Neutrophil (primary cell): ENCODE data around the gene PAPOLG.

Experiments used
- H3K27ac ChIP-seq: fragments of 200-600 bp; sonication (generic); 2 replicates; pipeline ENCODE4 v1.5.1; 2016; ENCODE audit warnings: mild to moderate bottlenecking, moderate library complexity
- H3K27me3 ChIP-seq: fragments of 200-600 bp; sonication (generic); 2 replicates; pipeline ENCODE4 v1.6.0; 2016; ENCODE audit warnings: mild to moderate bottlenecking
- H3K36me3 ChIP-seq: fragments of 200-600 bp; sonication (generic); 2 replicates; pipeline ENCODE4 v1.5.1; 2017
- H3K4me1 ChIP-seq, 2 experiments: fragments of 200-600 bp in 1 of 2; sonication (generic) in 1 of 2; 1 replicate in 1 of 2; 2 replicates in 1 of 2; pipeline versions ENCODE4 v1.5.1 to v1.6.1; 2013 to 2016; ENCODE audit warnings: low read depth in 1 of 2, low read length in 1 of 2, mild to moderate bottlenecking in 1 of 2, moderate library complexity in 1 of 2; ENCODE audit not compliant: control insufficient read depth in 1 of 2, insufficient read depth in 1 of 2
- H3K4me3 ChIP-seq, 2 experiments: fragments of 200-600 bp in 1 of 2; sonication (generic) in 1 of 2; 1 replicate in 1 of 2; 2 replicates in 1 of 2; pipeline ENCODE4 v1.5.1; 2013 to 2016; ENCODE audit warnings: low read depth in 1 of 2, low read length in 1 of 2, mild to moderate bottlenecking in 1 of 2, moderate library complexity in 1 of 2
- H3K9me3 ChIP-seq: fragments of 200-600 bp; sonication (generic); 2 replicates; pipeline ENCODE4 v1.5.1; 2016
- TF ChIP-seq, protein P1 (sequence below): fragments of 200-600 bp; sonication (generic); IDR thresholded peaks from 2 replicates; pipeline ENCODE4 v1.5.1; 2016; ENCODE audit warnings: antibody characterized with exemption

PAPOLG gene

GRCh38 chr2:60775048-60775639 is 19.1 kb downstream of the PAPOLG start:
- H3K36me3 ChIP-seq, result peaks cover 83% of the 10 kb centered on the region
- no peaks in the 10 kb centered on the region for H3K4me1 ChIP-seq
- H3K27me3 ChIP-seq, result no peaks in the 10 kb centered on the region
- H3K4me3 ChIP-seq, result no peak overlapping the region
- H3K27ac ChIP-seq, result no peak overlapping the region
- H3K9me3 ChIP-seq, result no peaks in the 10 kb centered on the region
- TF ChIP-seq, protein P1, sequence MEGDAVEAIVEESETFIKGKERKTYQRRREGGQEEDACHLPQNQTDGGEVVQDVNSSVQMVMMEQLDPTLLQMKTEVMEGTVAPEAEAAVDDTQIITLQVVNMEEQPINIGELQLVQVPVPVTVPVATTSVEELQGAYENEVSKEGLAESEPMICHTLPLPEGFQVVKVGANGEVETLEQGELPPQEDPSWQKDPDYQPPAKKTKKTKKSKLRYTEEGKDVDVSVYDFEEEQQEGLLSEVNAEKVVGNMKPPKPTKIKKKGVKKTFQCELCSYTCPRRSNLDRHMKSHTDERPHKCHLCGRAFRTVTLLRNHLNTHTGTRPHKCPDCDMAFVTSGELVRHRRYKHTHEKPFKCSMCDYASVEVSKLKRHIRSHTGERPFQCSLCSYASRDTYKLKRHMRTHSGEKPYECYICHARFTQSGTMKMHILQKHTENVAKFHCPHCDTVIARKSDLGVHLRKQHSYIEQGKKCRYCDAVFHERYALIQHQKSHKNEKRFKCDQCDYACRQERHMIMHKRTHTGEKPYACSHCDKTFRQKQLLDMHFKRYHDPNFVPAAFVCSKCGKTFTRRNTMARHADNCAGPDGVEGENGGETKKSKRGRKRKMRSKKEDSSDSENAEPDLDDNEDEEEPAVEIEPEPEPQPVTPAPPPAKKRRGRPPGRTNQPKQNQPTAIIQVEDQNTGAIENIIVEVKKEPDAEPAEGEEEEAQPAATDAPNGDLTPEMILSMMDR, result no peak

GRCh38 chr2:60778352-60778751 is 22.3 kb downstream of the PAPOLG start:
- Histone ChIP-seq H3K4me3 (no peak overlapping the region), H3K27ac (no peak overlapping the region), H3K4me1 (no peaks in the 10 kb centered on the region), H3K27me3 (no peaks in the 10 kb centered on the region), H3K9me3 (no peaks in the 10 kb centered on the region), H3K36me3 (peaks cover 94% of the 10 kb centered on the region)
- TF ChIP-seq, protein P1, result no peak

GRCh38 chr2:60779426-60779825 is 23.4 kb downstream of the PAPOLG start:
- Histone ChIP-seq H3K27me3 (no peaks in the 10 kb centered on the region), H3K36me3 (peaks cover 94% of the 10 kb centered on the region), H3K27ac (no peak overlapping the region)

GRCh38 chr2:60780721-60781120 is 24.7 kb downstream of the PAPOLG start:
- Histone ChIP-seq H3K4me3 (no peak overlapping the region), H3K36me3 (peaks cover 94% of the 10 kb centered on the region)
- TF ChIP-seq, protein P1, result no peak

More at GRCh38 chr2:60779426-60779825, 23.4 kb downstream of the PAPOLG start:
- H3K4me1 ChIP-seq, result no peaks in the 10 kb centered on the region
- H3K9me3 ChIP-seq, result no peaks in the 10 kb centered on the region
- no peak overlapping the region for H3K4me3 ChIP-seq
- TF ChIP-seq, protein P1, result no peak

GRCh38 chr2:60793169-60793568 is 37.1 kb downstream of the PAPOLG start:
- peaks cover 23 to 24% of the 10 kb centered on the region in 2 experiments for H3K4me1 ChIP-seq
- H3K27me3 ChIP-seq, result no peaks in the 10 kb centered on the region
- H3K4me3 ChIP-seq, result no peak overlapping the region
- TF ChIP-seq, protein P1, result no peak
- peaks cover 69% of the 10 kb centered on the region for H3K36me3 ChIP-seq
- no peak overlapping the region for H3K27ac ChIP-seq
- H3K9me3 ChIP-seq, result no peaks in the 10 kb centered on the region

More at GRCh38 chr2:60780721-60781120, 24.7 kb downstream of the PAPOLG start:
- no peaks in the 10 kb centered on the region for H3K4me1 ChIP-seq
- H3K27ac ChIP-seq, result no peak overlapping the region
- no peaks in the 10 kb centered on the region for H3K9me3 ChIP-seq
- no peaks in the 10 kb centered on the region for H3K27me3 ChIP-seq
